Endothelial cell of umbilical vein (primary cell): ENCODE results near the gene SLC22A23. TPM values are rescaled to one million over a fixed set of nuclear protein-coding genes. Genes with fewer than 3 reads are reported as not detected.

ENCODE experiments used
- BruUV-seq: library from RNA; stranded (reverse); fragments of 400-500 nt; replicated peaks from 2 replicates; lab custom pipeline; 2021; lab: Mats Ljungman, UMichigan
- CTCF ChIA-PET: fragments of 300-600, 350-600 bp; sonication (Branson Sonifier 250); formaldehyde crosslinking; loops from one replicate; lab custom pipeline; 2021; ENCODE audit warnings: antibody characterized with exemption, inconsistent platforms; lab: Charles Lee
- POLR2A ChIA-PET: fragments of 300-600, 350-600 bp; sonication (Branson Sonifier 250); formaldehyde crosslinking; loops from one replicate; lab custom pipeline; 2021; ENCODE audit warnings: antibody characterized with exemption, inconsistent platforms; lab: Charles Lee
- DNase-seq: peaks from one replicate; pipeline ENCODE4 v3.0.0-alpha.2; 2011; ENCODE audit warnings: low read depth, low spot score
- FAIRE-seq: peaks from 2 replicates; lab custom pipeline; 2011; peaks lifted over from hg19 to GRCh38; lab: Jason Lieb, UNC
- H2AFZ ChIP-seq: 2 replicates; pipeline ENCODE4 v1.6.0; 2012; ENCODE audit warnings: low read depth, low read length, control low read depth, inconsistent platforms
- H3K27ac ChIP-seq: 2 replicates; pipeline ENCODE4 v1.5.1; 2011; ENCODE audit warnings: low read depth, mild to moderate bottlenecking, control low read depth, low read length, moderate library complexity; ENCODE audit not compliant: insufficient read depth
- H3K27me3 ChIP-seq, 2 experiments: 2 replicates each; pipeline versions ENCODE4 v1.6.0 to v1.6.1; 2011; ENCODE audit warnings: low read length in 2 of 2, mixed read lengths in 1 of 2; ENCODE audit not compliant: control insufficient read depth in 2 of 2, insufficient read depth in 2 of 2
- H3K36me3 ChIP-seq, 2 experiments: 2 replicates in 1 of 2; 3 replicates in 1 of 2; pipeline ENCODE4 v1.5.1; 2011; ENCODE audit warnings: low read length in 2 of 2, mild to moderate bottlenecking in 1 of 2, moderate library complexity in 1 of 2; ENCODE audit not compliant: control insufficient read depth in 2 of 2, insufficient read depth in 2 of 2; ENCODE audit errors: extremely low read depth in 1 of 2
- H3K4me1 ChIP-seq: 3 replicates; pipeline ENCODE4 v1.5.1; 2011; ENCODE audit warnings: mild to moderate bottlenecking, low read length; ENCODE audit not compliant: control insufficient read depth, insufficient read depth; ENCODE audit errors: extremely low read depth
- H3K4me2 ChIP-seq: 2 replicates; pipeline ENCODE4 v1.6.1; 2011; ENCODE audit warnings: low read length, control low read depth, mixed read lengths; ENCODE audit not compliant: insufficient read depth
- H3K4me3 ChIP-seq, 3 experiments: fragments of 200-600 bp in 1 of 3; sonication (generic), shearing (Covaris generic) in 1 of 3; replicated peaks in 1 of 3; 2 replicates each; pipeline ENCODE4 v1.5.1; 2011 to 2016; ENCODE audit warnings: control low read depth in 3 of 3, low read length in 3 of 3, mild to moderate bottlenecking in 2 of 3, inconsistent platforms in 1 of 3, low read depth in 1 of 3, moderate library complexity in 1 of 3; ENCODE audit not compliant: insufficient read depth in 1 of 3
- H3K79me2 ChIP-seq: 2 replicates; pipeline ENCODE4 v1.6.0; 2012; ENCODE audit warnings: low read length, inconsistent platforms; ENCODE audit not compliant: control insufficient read depth, insufficient read depth
- H3K9ac ChIP-seq: replicated peaks from 2 replicates; pipeline ENCODE3; 2011; ENCODE audit warnings: low read length, control low read depth; ENCODE audit not compliant: insufficient read depth; ENCODE audit errors: extremely low read depth
- H3K9me1 ChIP-seq: replicated peaks from 3 replicates; pipeline ENCODE4 v1.6.0; 2011; ENCODE audit warnings: mild to moderate bottlenecking, low read length; ENCODE audit not compliant: control insufficient read depth, insufficient read depth; ENCODE audit errors: extremely low read depth
- H3K9me3 ChIP-seq: replicated peaks from 2 replicates; pipeline ENCODE4 v1.5.1; 2012; ENCODE audit warnings: low read length, inconsistent platforms; ENCODE audit not compliant: control insufficient read depth, insufficient read depth
- H4K20me1 ChIP-seq: replicated peaks from 2 replicates; pipeline ENCODE3; 2011; ENCODE audit warnings: mild to moderate bottlenecking, low read length; ENCODE audit not compliant: control insufficient read depth, insufficient read depth; ENCODE audit errors: extremely low read depth
- EZH2 ChIP-seq: IDR thresholded peaks from 2 replicates; pipeline ENCODE4 v1.6.1; 2012; ENCODE audit warnings: borderline replicate concordance, low read depth, mild to moderate bottlenecking, moderate library complexity, low read length, inconsistent platforms; ENCODE audit not compliant: severe bottlenecking
- FOS ChIP-seq: IDR thresholded peaks from 2 replicates; pipeline ENCODE4 v1.6.1; 2011; ENCODE audit warnings: mild to moderate bottlenecking, low read length, moderate library complexity, borderline replicate concordance; ENCODE audit not compliant: insufficient read depth
- GATA2 ChIP-seq: IDR thresholded peaks from 2 replicates; pipeline ENCODE4 v1.7.0; 2011; ENCODE audit warnings: low read depth, mild to moderate bottlenecking, moderate library complexity, mixed read lengths, low read length; ENCODE audit not compliant: insufficient read length, insufficient read depth
- JUN ChIP-seq: IDR thresholded peaks from 2 replicates; pipeline ENCODE4 v1.6.1; 2011; ENCODE audit warnings: borderline replicate concordance, low read depth; ENCODE audit not compliant: insufficient read length, insufficient read depth
- MYC ChIP-seq: IDR thresholded peaks from one replicate; pipeline ENCODE4 v1.6.1; 2011; ENCODE audit warnings: mild to moderate bottlenecking, low read depth, low read length
- POLR2A ChIP-seq: IDR thresholded peaks from 2 replicates; pipeline ENCODE4 v1.6.1; 2012; ENCODE audit warnings: low read depth, mild to moderate bottlenecking, control low read depth, low read length
- POLR2AphosphoS5 ChIP-seq: IDR thresholded peaks from 2 replicates; pipeline ENCODE4 v1.6.1; 2012; ENCODE audit warnings: low read depth, mild to moderate bottlenecking, control low read depth, low read length, moderate library complexity; ENCODE audit not compliant: insufficient read depth
- dilution Hi-C: fragments of 300-500 bp; cut with MboI; formaldehyde crosslinking; loops from one replicate; pipeline ENCODE4 v1.15.0; 2019; ENCODE audit warnings: low sequenced_read_pairs; ENCODE audit not compliant: extremely low pct_ligation_motif_present
- intact Hi-C: fragments of 100-400 bp; cut with micrococcal nuclease; formaldehyde crosslinking; loops from one replicate; pipeline ENCODE4 v1.10.0; 2022
- polyA plus RNA-seq, 4 experiments: library from polyadenylated mRNA; depleted of rRNA in 3 of 4; stranded (reverse) in 3 of 4; unstranded in 1 of 4; fragments of >200 nt; gene quantifications; 2 replicates each; pipeline versions ENCODE4 v1.2.1 to v1.2.3, GENCODE V29; 2011 to 2012; ENCODE audit warnings: missing spikeins in 1 of 4
- total RNA-seq: library from RNA; stranded (reverse); gene quantifications from 2 replicates; pipeline ENCODE4 v1.2.3, GENCODE V29; 2021
- TF ChIP-seq, protein P1 (sequence below), 2 donors: IDR thresholded peaks; 1 replicate in 1 of 2; 2 replicates in 1 of 2; pipeline ENCODE4 v1.5.1; 2011; ENCODE audit warnings: low read length in 2 of 2, mild to moderate bottlenecking in 2 of 2, moderate library complexity in 2 of 2, control low read depth in 1 of 2, inconsistent platforms in 1 of 2, low read depth in 1 of 2; ENCODE audit not compliant: insufficient read depth in 1 of 2; ENCODE audit errors: extremely low read depth in 1 of 2
- TF ChIP-seq, protein P2 (sequence below): IDR thresholded peaks from 2 replicates; pipeline ENCODE4 v1.6.1; 2011; ENCODE audit not compliant: insufficient read depth, insufficient read length

The SLC22A23 gene
- total and polyA plus RNA-seq, 2 donors (not counting 3 experiments of a cell fraction or from before 2014, with no cell fraction given): 4.2 to 14.3 TPM

GRCh38 chr6:3353939-3354338, 102.9 kb downstream of the SLC22A23 start:
- CTCF ChIA-PET: no interaction called here
- dilution Hi-C loops (no loop called here), intact Hi-C loops (loop anchor here (2.0 kb wide), 1 partner anchor 29 kb away; no protein-coding TSS in a partner anchor)
- Histone ChIP-seq H3K4me3 (no peak overlapping the region), H3K9ac (no peak overlapping the region), H4K20me1 (no peaks in the 10 kb centered on the region), H3K36me3 (no peaks in the 10 kb centered on the region), H3K27me3 (no peaks in the 10 kb centered on the region), H3K9me3 (no peaks in the 10 kb centered on the region), H3K27ac (no peak overlapping the region), H3K79me2 (no peaks in the 10 kb centered on the region), H3K4me1 (peaks cover 6% of the 10 kb centered on the region), H2AFZ (no peak overlapping the region), H3K4me2 (no peak overlapping the region), H3K9me1 (no peaks in the 10 kb centered on the region)
- FAIRE-seq (no peak), DNase-seq (no peak)
- no TSS peak for BruUV-seq
- POLR2A ChIA-PET: no interaction called here
- no peak for TF ChIP-seq FOS
- no peak for TF ChIP-seq MYC
- TF ChIP-seq, protein P1, sequence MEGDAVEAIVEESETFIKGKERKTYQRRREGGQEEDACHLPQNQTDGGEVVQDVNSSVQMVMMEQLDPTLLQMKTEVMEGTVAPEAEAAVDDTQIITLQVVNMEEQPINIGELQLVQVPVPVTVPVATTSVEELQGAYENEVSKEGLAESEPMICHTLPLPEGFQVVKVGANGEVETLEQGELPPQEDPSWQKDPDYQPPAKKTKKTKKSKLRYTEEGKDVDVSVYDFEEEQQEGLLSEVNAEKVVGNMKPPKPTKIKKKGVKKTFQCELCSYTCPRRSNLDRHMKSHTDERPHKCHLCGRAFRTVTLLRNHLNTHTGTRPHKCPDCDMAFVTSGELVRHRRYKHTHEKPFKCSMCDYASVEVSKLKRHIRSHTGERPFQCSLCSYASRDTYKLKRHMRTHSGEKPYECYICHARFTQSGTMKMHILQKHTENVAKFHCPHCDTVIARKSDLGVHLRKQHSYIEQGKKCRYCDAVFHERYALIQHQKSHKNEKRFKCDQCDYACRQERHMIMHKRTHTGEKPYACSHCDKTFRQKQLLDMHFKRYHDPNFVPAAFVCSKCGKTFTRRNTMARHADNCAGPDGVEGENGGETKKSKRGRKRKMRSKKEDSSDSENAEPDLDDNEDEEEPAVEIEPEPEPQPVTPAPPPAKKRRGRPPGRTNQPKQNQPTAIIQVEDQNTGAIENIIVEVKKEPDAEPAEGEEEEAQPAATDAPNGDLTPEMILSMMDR (IDR thresholded peaks at IDR 0.05; ENCODE audit: extremely low read depth in 1 of 2, insufficient read depth in 1 of 2, low read depth in 1 of 2, low read length in 2 of 2): no peak
- TF ChIP-seq POLR2A: no peak
- TF ChIP-seq EZH2: no peak
- no peak for TF ChIP-seq GATA2
- TF ChIP-seq JUN: no peak
- TF ChIP-seq, protein P2, sequence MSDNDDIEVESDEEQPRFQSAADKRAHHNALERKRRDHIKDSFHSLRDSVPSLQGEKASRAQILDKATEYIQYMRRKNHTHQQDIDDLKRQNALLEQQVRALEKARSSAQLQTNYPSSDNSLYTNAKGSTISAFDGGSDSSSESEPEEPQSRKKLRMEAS: no peak
- no peak for TF ChIP-seq POLR2AphosphoS5
